Subcutaneous adipose tissue (tissue), 4 donors: Measurements from ENCODE around the gene KCNIP1. TPM values are rescaled to one million over a fixed set of nuclear protein-coding genes. Genes with fewer than 3 reads are reported as not detected.

ENCODE experiments used
- CTCF ChIP-seq: fragments of 450-650 bp; IDR thresholded peaks from one replicate; pipeline ENCODE4 v1.5.1; 2016; ENCODE audit warnings: low read depth, mild to moderate bottlenecking, control low read depth, antibody characterized with exemption, moderate library complexity
- total RNA-seq, 4 donors: library from RNA; depleted of rRNA; stranded (reverse); fragments of >200 nt; gene quantifications; one replicate each; pipeline ENCODE4 v1.1.0, GENCODE V29; 2016

The KCNIP1 gene
- 1 to 10 TPM in 1 of 4 donors, not detected in 3; 6.4 TPM for total RNA-seq

DNA sequence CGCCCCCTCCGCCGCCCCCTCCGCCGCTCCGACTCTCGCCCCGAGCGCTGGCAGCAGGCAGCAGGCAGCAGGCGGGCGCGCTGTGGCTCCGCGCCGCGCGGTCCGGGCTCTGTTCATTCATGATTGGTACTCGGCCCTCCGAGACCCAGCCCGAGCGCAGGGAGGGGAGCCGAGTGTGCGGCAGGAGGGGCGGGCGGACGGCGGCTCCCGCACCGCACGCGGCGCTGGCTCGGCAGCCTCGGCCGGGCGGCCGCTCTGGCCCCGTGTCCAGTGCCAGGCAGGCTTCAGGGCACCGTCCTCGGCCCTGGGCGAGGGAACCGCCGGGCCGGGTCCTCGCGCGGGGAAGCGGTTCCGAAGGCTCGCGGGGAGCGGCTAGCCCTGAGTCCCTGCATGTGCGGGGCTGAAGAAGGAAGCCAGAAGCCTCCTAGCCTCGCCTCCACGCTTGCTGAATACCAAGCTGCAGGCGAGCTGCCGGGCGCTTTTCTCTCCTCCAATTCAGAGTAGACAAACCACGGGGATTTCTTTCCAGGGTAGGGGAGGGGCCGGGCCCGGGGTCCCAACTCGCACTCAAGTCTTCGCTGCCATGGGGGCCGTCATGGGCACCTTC, at the start of gene KCNIP1:
Gene KCNIP1, plus strand, starts transcription at position 31 of the 607 bp plus-strand sequence.
- no peak for TF ChIP-seq CTCF

- no peak for TF ChIP-seq CTCF
These were observed 40.4 kb upstream of the KCNIP1 start for GRCh38 chr5:170463426-170463825.

DNA sequence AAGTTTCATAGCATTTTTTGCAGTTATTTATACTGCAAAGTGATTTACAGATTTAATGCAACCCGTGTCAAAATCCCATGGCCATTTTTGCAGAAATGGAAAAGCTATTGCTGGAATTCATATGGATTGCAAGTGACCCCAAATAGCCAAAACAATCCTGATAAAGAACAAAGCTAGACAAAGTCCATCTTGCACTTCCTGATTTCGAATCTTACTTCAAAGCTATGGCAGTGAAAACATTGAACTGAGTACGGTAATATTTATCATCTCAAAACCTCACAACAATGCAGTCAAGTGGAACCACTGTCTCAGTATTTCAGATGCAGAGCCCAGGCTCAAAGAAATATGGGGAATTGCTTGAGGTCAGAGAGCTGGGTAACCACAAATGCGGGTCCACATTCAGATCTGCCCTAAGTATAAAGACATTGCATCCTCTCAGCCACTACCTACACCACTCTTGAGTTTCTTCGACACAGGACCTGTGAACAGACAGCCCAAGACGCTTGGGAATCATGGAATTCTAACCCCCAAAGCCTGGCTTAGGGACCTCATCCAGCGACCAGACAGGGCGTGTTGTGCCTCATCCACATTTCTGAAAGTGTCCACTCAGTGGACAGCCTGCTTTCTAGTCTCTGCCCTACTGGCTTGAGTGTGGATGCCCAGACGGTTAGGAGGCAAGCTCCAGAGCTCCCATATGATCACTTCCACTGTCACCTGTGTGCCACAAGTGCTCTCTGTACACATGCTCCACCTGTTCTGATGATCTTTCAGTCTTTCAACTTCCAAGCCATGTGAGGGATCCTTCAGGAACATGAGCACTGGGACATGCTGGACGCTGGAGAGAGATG, 39.3 kb upstream of the KCNIP1 start:
- TF ChIP-seq CTCF, result no peak

- TF ChIP-seq CTCF, result no peak
These were observed 37.3 kb upstream of the KCNIP1 start for GRCh38 chr5:170466553-170466952.

DNA sequence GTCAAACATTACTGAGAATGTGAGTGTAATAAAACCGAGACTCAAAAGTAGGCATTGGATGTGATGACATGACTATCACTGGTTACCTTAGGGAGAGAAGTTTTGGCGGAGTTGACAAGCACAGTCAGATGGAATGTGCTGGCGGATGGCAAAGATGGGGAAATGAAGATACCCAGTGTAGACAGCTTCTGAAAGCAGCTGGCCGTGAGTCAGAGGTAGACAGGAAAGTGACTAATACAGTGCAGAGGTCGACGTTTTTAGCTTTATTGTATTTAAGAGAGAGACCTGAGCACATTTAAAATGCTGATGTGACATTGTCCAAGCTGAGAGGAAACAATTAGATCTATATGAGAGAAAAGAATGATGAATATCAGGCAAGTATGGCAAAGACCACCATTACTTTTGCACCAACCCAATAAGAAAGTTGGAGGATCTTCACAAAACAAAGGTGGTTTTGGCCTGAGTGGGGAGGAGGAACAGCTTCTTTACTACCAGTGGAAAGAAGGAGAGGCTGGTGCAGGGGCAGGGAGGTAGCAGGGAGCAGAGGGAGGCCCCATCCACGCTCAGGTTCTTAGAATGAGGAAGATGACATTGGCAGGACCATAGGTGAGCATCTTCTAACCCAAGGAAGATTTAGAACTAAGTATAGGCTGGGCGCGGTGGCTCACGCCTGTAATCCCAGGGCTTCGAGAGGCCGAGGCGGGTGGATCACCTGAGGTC, 36.7 kb upstream of the KCNIP1 start:
- no peak for TF ChIP-seq CTCF

GRCh38 chr5:170468633-170469285, 35.1 kb upstream of the KCNIP1 start:
- no peak for TF ChIP-seq CTCF
